SHP77 treated with DMSO at 0.1 percent for 48 hours (cell line): ENCODE results near the gene SPAM1.
"Not testable (repeated sequence)": the region's sequence is repeated elsewhere in the genome, so short reads cannot be mapped to it uniquely, and the experiment has no call there.

Source experiments
- DNase-seq: peaks from one replicate; lab custom pipeline; 2025; lab: John Stamatoyannopoulos, UW

The SPAM1 gene, protein sequence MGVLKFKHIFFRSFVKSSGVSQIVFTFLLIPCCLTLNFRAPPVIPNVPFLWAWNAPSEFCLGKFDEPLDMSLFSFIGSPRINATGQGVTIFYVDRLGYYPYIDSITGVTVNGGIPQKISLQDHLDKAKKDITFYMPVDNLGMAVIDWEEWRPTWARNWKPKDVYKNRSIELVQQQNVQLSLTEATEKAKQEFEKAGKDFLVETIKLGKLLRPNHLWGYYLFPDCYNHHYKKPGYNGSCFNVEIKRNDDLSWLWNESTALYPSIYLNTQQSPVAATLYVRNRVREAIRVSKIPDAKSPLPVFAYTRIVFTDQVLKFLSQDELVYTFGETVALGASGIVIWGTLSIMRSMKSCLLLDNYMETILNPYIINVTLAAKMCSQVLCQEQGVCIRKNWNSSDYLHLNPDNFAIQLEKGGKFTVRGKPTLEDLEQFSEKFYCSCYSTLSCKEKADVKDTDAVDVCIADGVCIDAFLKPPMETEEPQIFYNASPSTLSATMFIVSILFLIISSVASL

DNA sequence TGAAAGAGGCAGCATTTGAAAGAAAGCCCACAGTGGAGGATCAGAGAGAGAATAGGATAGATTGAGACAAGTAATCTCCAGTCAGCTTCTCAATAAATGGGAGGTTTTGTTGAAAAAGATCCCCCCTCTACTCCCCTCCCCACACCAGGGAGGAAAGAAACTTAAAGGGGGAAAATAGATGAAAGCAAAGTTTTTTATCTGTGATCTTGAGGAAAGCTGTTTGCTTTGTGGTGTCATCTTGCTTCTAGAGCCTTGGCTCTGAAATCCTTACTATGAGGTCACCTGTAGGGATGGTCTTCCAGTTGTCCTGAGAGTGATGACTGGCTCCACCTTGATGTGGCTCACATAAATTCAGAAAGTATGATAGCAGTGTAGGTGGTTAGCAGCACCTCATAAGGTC lies at the start of gene SPAM1:
TSS of gene SPAM1 (plus strand) at position 301 of the 400 bp plus-strand sequence. CDS start 28,330 bp downstream, outside the sequence.
- DNase-seq = no peak

DNA sequence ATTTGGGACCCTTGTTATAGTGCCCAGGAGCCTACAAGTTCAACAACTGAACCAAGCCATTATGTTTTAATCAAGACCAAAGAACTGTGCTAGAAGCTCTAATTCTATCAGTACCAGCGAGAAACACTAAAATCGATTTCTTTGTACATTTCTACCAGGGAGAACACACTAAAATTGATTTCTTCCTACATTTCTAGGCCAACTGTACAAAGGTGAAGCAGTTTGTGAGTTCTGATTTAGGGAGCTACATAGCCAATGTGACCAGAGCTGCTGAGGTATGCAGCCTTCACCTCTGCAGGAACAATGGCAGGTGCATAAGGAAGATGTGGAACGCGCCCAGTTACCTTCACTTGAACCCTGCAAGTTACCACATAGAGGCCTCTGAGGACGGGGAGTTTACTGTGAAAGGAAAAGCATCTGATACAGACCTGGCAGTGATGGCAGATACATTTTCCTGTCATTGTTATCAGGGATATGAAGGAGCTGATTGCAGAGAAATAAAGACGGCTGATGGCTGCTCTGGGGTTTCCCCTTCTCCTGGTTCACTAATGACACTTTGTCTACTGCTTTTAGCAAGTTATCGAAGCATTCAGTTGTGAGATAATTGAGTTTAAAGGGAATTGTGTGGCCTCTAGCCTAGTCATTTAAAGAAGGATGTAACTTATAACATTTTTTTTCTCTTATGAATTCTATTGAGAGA lies 48.3 kb upstream of the SPAM1 start:
- no peak for DNase-seq

DNA sequence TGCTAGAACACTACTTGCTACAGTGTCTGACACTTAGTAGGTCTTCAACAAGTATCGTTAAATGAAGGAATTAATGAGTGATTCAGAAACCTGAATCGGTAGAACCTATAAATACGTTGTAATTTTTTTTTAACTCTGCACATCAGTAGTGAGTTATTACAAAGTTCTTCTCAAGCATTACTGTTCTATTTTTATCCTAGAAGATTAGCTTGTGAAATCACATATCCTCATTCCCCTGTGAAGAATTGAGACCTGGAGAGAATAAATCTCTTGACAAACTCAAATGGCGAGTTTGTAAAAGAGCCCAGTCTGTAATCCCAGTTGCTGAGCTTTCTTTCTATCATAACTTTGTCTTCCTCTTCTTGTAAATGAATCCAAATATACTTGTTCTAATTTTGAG lies 45.4 kb upstream of the SPAM1 start:
- DNase-seq = no peak

DNA sequence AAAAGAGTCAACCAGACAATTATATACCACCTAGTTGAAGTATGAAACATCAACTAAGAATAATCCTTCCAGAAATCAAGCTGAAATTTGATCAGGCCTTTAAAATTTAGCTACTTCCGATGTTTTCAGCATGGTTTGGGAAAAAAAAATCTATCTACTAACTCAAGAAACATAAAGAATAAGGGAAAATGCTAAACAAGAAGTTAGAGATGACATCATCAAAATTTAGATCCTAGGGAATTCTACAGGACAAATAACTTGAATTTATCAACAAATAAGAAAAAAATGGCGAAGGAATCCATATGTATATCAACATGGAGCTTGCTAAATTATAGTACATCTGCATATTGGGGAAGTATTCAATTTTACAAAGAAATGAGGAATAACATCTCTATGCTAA lies 43.7 kb upstream of the SPAM1 start:
- DNase-seq = no peak

DNA sequence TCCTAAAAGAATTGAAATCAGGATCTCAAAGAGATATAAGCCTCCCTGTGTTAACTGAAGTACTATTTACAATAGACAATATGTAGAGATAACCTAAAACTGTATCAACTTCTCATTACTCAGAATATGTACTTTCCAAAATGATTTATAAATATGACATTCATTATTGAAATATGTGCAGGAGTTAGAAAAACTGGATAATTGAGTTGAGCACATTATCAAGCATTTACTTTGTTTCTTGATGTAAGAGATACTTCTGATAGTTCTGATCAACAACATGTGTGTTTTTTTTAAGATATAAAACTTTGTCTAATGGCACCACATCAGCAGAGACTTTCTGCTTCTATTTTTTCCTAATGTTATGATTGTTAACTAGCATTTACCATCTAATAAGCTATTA lies 41.9 kb upstream of the SPAM1 start:
- no peak for DNase-seq

DNA sequence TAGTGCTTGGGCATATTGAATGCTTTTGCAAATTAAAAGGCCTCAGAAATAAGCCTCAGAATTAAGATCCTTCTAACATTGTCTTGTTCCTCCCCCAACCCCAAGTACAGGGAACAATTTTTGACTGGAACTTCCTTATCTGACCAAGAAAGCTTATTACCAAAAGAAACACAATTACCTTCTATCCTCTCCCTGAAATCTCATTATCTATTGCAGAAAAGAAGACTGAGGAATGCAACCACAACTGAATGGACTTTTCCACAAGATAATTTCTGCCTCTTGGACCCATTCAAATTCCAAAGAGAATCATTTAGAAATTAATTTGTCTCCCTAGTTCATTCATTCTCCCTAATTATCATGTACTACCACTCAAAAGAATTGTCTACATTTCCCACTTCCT lies 36.8 kb upstream of the SPAM1 start:
- no peak for DNase-seq

DNA sequence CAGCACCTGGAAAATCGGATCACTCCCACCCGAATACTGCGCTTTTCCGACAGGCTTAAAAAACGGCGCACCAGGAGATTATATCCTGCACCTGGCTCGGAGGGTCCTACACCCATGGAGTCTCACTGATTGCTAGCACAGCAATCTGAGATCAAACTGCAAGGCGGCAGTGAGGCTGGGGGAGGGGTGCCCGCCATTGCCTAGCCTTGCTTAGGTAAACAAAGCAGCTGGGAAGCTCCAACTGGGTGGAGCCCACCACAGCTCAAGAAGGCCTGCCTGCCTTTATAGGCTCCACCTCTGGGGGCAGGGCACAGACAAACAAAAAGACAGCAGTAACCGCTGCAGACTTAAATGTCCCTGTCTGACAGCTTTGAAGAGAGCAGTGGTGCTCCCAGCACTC lies 30.3 kb upstream of the SPAM1 start:
- DNase-seq = not testable (repeated sequence)

DNA sequence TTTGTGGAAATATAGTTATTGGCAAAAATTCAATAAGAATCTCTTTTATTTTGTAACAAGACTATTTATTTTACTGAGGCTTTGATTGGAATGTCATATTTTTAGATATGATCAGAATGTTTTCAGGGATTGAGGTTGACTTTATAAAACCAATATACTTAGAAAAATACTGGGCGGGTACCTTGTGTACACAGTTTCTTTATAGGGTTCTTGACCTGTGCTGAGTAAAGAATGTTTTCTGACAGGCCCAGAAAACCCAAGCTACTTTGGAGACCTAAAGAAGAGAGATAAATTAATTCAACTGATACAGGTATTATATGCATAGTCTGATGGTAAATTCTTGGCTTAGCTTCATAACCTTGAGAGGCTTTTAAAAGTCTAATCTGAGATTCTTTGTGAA lies 23.9 kb upstream of the SPAM1 start:
- no peak for DNase-seq

DNA sequence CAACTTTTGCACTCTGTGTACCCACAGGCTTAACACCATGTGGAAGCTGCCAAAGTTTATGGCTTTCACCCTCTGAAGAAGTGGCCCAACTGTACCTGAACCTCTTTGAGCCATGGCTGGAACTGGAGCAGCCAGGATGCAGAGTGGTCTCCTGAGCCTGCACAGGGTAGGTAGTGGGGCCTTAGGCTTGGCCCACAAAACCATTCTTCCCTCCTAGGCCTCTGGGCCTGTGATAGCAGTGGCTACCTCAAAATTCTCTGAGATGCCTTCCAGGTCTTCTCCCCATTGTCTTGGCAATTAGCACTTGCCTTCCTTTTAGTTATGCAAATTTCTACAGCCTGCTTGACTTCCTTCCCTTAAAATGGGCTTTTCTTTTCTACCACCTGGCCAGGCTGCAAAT lies 19.3 kb upstream of the SPAM1 start:
- no peak for DNase-seq

DNA sequence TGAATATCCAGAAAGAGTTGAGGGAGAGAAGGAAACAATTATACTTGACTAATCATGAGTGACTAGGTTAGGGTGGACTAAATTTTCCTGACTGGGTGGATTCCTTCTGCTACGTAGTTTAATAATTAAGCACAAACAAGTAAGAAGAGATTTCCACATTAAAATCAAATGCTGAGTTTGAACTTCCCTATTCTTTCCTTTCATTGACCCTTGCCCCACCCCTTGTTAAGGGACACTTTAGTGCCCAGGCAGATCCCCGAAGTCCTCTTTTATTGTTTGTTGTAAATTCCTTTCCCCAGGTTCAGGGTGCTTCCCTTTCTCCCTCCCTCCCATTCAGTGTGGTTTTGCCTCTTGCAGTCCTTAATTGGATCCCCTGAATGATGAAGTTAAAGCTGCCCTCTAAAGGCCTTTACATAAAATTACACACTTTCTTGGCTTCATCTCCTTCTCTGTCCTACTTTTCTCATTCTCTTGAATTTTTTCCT lies 8.8 kb upstream of the SPAM1 start:
- DNase-seq = no peak

DNA sequence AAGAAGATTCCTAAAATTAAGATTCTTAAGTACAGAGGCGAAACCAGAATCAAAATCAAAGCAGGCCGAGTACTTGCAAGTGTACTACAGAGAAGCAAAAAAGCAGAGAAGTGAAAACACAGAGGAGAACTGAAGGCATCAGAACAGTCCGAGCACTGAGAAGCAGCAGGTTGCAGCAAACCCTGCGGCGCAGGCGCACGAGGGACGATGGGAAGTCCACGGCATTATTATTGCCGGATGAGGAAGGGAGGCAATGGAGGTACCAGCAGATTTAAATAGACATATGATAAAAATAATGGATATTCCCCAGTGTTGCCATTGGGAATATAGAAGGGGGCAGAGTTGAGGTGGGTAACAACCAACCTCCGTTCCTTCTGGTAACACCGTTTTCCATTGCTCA lies 7.2 kb upstream of the SPAM1 start:
- DNase-seq = no peak

DNA sequence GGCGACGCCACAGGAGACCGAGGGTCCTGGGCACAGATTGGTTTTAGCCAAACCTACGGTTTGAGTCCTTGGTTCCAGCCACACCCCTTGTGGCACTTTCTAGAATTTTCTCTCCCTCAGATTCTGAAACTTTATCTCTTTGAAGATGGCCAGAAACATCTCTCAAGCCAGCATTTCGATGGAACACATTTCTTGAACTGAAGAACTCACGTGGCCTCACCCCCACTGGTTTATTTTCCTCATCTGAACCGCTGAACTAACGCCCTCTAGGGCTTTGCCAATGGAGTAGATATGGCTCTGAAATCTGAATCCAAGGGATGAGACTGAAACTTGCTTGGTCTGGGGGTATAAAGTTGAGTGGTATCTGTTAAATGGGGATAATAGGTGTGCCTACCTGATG lies 6.7 kb upstream of the SPAM1 start:
- no peak for DNase-seq

DNA sequence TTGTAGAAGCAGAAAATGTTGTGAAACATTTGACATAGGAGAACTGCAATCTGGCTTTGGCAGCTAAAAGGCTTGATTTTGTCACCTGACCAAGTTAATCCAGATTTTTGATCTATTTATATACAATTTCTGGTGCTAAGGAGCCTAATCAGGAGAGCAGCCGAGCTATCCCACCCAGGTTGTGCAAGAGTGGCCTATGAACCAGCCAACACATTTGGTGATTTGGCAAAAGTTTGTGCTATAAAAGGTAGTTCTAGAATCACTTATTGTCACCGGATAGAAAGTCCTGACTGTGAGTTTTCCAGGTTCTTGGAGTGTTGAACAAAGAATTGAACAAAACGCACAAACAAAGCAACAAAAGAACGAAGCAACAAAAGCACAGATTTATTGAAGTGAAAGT lies 1.4 kb upstream of the SPAM1 start:
- no peak for DNase-seq

DNA sequence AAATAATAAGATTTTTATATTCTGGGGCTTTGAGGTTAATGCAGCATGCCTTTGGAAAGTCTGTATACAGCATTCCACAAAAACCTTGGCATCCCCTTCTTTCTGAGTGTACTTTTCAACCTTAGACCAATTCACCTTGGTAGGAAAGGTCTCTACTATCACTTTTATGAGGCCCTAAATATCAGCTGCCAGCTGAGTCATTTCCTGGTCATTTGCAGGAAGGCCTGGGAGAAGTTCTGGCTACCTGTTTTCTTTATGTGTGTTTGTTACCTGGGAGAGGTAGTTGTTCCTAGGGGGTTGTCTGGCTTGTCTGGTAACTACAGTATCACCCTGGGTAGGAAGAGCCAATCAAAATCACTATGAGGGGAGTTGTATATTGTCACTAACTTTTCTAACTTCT lies 4.1 kb downstream of the SPAM1 start:
- no peak for DNase-seq

DNA sequence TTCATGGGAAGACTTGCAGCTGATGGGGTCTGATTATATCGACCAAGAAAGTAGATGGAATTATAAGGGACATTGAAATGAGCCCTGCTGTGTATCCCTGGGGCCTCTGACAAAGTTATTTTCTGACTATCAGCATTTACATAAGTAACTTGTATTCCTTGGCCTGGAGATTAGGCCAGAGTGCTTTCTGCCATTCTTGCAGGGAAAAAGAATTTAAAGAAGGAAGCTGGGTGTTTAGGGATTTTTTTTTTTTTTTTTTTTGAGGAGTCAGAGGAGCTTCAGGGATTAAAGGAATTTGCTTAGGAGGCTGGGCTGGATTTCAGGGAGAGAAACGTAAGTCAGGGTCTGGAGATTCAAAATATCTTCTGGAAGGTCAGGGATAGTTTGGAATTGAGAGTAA lies 4.6 kb downstream of the SPAM1 start:
- no peak for DNase-seq

DNA sequence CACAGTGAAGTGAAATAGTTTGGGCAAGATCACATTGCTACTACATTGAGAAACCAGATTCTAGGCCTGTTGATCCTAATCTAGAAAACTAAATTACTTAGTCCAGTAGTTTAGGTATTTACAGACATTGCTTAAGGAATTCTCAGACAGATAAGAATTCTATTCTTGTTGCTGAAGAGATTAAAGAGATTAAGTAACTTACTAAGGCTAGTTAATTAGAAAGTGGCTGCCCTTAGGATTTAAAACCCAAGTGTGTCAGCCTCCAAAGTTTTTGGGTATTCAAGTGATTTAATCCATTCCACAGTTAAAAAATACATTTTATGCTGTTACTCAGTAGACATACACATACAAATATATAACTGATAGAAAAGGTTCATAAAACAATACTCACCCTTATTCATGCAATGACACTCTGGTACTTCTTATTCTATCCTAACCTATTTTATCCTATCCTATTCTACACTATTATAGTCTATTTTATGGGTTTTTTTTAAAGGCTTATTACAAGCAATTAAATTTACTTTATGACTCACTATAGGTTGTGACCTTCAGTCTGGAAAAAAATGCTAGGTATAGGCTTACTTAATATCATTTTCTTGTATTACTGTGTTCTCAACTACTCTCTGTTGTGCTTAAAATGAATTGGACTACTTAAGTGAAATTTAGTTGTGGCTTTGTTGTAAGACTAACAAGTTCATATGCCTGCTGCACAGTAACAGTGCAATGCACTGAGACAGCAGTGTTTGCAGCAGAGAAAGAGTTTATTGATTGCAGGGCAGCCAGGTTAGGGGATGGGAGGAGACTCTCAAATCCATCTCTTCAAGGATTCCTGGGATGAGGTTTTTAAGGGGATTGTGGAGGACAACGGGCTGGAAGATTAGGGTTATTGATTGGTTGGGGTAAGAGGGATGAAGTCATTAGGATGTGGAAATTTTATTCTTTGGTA lies 10.7 kb downstream of the SPAM1 start:
- DNase-seq = no peak

DNA sequence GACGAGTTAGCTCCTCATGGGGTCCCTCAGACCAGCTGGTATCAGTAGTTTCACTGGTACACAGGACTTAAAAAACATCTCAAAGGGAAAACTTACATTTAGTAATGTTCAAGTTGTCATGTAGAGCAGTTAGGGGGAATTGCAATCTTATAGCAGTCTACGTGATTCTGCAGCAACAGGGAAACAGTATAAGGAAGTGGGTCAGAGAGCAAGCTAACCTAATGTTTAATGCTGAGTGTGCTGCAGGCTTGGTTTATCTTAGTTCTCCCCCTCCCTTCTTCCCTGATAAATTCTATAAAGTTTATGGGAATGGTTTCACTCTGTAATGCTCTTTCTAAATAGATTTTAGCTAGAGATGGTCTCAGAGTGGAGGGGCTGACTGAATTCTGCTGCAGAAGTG lies 11.3 kb downstream of the SPAM1 start:
- DNase-seq = no peak

DNA sequence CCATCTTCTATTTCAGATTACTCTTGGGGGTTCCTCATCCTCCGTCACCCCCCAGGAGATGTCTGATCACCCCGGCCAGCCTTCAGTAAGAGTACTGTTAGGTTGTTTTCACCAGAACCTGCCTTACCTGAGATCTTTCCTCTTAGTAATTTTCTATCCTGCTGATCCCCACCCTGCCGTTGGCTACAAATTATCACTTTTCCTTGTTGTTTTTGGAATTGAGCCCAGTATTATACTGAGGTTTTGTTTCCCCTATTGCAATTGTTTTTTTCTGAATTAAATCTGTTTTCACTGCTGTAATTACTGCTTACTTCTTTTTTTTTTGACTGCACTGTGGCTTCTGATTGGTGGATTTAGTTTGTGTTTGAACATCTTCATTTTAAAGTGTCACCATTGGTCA lies 14.7 kb downstream of the SPAM1 start:
- DNase-seq = no peak

DNA sequence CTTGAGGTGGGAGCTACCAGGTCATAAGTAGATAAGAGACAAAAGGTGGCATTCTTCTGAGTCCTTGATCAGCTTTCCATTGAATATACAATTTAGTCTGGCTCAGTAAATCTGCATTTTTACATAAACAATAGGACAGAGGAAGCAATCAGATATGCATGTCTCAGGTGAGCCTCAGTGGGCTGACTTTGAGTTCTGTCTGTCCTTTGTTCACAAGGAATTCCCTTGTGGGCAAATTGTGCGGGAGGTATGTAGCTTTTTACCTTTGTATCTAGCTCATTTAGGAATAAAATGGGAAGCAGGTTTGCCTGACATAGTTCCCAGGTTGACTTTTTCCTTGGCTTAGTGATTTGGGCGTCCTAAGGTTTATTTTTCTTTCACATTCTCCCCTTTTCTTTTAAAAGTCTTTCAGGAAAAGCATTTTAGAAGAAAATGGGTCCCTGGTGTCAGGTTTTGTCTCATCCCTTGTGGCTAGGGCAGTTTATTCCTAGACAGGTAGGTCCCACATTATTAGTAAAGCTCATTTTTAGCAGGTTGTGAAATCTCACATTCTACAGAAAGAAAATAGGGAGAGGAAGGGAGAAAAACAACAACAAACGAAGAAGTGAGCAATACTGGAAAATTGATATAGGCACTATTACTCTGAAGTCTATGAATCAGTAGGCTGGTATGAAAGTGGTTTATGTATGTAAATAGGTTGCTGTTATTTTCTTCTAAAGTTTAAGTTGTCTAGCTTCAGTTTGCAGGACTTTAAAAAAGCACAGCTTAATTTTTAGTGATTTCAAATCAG lies 16.5 kb downstream of the SPAM1 start:
- DNase-seq = no peak

DNA sequence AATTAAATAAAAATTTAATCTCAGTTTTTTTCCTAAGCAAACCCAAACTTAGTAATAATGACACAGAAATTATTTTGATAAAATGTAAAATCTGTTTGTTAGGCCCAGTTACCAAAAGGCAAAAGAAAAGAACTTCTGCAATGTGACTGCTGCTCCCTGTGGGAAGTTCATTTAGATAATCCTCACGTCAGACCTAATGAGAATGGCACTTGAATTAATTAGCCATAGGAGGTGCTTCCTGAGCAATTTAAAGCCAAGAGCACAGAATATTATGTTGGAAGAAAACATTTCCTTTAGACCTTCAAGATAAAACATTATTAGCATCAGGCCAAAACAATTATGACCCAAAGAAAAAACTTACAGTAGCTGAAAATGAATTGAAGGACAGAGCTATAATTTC lies 19.4 kb downstream of the SPAM1 start:
- DNase-seq = no peak

DNA sequence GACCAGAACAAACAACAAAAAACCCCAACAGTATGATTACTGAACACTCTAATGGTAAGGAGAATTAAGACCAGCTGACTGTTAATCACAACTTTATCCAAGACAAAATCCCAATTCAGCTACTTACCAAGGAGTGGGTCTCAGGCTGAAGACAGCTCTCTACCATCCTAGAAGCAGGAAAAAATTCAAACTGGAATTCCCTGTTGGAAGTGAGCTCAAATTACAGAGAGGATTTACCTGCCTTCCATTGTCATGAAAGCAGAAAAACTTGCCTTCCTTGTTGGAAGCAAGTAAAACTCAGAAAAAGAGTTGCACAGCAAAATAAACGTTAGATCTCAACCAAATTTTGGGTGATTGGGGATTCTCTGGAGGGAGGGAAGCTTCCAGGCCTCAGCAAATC lies 20.9 kb downstream of the SPAM1 start:
- no peak for DNase-seq
